ENCODE measurements around the gene TMEM169.

Gene TMEM169

GRCh38 chr2:216098421-216099334 is 17.0 kb downstream of the TMEM169 start:
- no peak for TF ChIP-seq CTCF (IDR thresholded peaks at IDR 0.05; ENCODE audit: low read depth, low read length, missing control alignments)
- no peak for DNase-seq (ENCODE audit: extremely low read depth, low read depth)
- no peak overlapping the region for H3K4me3 ChIP-seq (replicated peaks; ENCODE audit: low read depth, low read length)

DNA sequence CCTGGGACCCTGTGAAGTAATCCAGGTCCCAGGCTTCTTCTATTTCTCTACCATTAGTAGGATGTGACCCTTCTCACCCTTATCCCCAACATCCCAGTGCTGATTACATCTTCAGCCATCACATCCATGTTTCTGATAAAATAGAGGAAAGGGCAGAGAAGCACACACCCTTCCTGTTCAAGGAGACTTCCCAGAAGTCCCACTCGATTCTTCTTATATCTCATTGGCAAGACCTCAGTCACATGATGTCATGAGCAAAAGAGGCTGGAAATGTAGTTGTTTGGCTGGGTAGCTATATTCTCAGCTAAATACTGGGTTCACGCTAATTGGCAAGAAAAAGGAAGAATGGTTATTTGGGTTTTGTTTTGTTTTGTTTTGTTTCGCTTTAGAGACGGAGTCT is 19.4 kb downstream of the TMEM169 start:
- TF ChIP-seq CTCF (IDR thresholded peaks at IDR 0.05; ENCODE audit: low read depth, low read length, missing control alignments) = no peak
- no peak overlapping the region for H3K4me3 ChIP-seq (replicated peaks; ENCODE audit: low read depth, low read length)
- no peak for DNase-seq (ENCODE audit: extremely low read depth, low read depth)

GRCh38 chr2:216103213-216103612 is 21.5 kb downstream of the TMEM169 start:
- no peak overlapping the region for H3K4me3 ChIP-seq (replicated peaks; ENCODE audit: low read depth, low read length)
- no peak for DNase-seq (ENCODE audit: extremely low read depth, low read depth)
- no peak for TF ChIP-seq CTCF (IDR thresholded peaks at IDR 0.05; ENCODE audit: low read depth, low read length, missing control alignments)

- DNase-seq (ENCODE audit: extremely low read depth, low read depth) = no peak
- no peak overlapping the region for H3K4me3 ChIP-seq (replicated peaks; ENCODE audit: low read depth, low read length)
- TF ChIP-seq CTCF (IDR thresholded peaks at IDR 0.05; ENCODE audit: low read depth, low read length, missing control alignments) = no peak
Measured at GRCh38 chr2:216104691-216105090, 23.0 kb downstream of the TMEM169 start.

- DNase-seq (ENCODE audit: extremely low read depth, low read depth) = no peak
- no peak overlapping the region for H3K4me3 ChIP-seq (replicated peaks; ENCODE audit: low read depth, low read length)
- TF ChIP-seq CTCF (IDR thresholded peaks at IDR 0.05; ENCODE audit: low read depth, low read length, missing control alignments) = no peak
Measured at GRCh38 chr2:216107320-216107719, 25.6 kb downstream of the TMEM169 start.

DNA sequence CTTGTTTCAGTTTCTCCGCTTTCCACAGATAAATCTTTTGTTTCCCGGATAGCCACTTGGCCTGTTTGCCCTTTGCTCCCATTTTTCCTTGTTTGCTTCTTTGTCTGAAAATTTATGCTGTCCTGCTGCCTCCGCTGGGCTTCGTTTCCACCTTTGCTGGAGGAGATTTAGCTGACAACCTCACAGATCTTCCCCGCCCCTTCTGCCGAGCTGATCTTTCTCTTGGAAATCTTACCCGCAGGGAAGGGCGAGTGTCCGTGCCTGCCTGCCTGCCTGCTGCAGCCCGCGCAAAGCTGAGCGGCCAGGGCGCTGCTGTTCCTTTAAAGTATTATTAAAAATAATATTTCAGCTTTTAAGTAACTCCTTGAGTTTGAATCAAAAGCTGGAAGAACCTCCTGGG is 26.0 kb downstream of the TMEM169 start:
- H3K4me3 ChIP-seq (replicated peaks; ENCODE audit: low read depth, low read length) = no peak overlapping the region
- no peak for DNase-seq (ENCODE audit: extremely low read depth, low read depth)
- no peak for TF ChIP-seq CTCF (IDR thresholded peaks at IDR 0.05; ENCODE audit: low read depth, low read length, missing control alignments)
